OCI-LY3 (cell line): ENCODE results near the gene GJA9.

ENCODE experiments used
- CTCF ChIP-seq: fragments of 200-600, 300-600 bp; sonication (generic); IDR thresholded peaks from 2 replicates; pipeline ENCODE4 v1.5.1; 2014; ENCODE audit warnings: antibody characterized with exemption, low read length, low read depth
- EZH2phosphoT487 ChIP-seq: fragments of 200-600 bp; shearing (Covaris generic); IDR thresholded peaks from 2 replicates; pipeline ENCODE4 v1.6.1; 2018; ENCODE audit warnings: antibody characterized with exemption, mixed run types, low read depth

GRCh38 chr1:38875811-38876210, 5.6 kb downstream of the GJA9 start:
- TF ChIP-seq CTCF (no peak), EZH2phosphoT487 (no peak)
